ENCODE data around the gene THY1. TPM values are rescaled to one million over a fixed set of nuclear protein-coding genes. Genes with fewer than 3 reads are reported as not detected.

The THY1 gene
- polyA plus RNA-seq, 1 donor from 2014 or later, result 98.3 TPM

DNA sequence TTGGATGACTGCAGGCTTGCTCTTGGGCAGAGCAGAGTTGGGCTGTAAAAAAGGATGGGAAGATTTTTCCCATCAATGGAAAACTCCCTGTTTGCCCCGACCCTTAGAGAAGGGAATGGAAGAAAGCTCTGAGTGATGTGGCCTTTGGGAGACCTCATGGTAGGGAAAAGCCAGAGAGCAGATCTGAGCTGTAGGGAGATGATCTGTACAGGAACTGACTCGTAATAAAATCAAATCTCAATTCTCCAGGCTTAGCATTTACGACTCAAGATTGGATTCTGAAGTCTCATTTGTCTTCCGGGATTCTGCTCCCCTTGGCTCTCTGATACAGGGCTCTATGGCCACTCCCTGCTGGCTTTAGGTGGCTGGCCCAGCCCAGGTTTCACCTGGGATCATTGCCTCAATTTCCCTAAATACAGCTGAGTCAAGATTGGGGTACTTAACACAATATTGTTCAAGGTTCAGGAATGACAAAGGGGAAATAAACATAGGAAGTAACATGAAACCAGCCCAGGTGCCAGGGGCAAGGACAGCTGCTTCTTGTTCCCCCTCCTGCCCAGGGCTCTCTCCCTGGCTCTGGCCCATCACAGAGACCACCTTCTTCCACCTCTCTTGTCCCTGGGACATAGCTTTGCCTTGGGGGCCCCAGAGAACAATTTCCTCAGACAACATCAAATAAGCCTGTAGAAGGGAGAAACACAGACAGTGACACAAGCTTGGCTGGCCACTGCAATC lies 38.4 kb upstream of the THY1 start:
- no peak overlapping the region for H3K4me2 ChIP-seq (ENCODE audit: low read length)
- H3K9ac ChIP-seq (ENCODE audit: low read length), result no peak overlapping the region
- H2AFZ ChIP-seq (ENCODE audit: low read depth, low read length), result no peak overlapping the region

DNA sequence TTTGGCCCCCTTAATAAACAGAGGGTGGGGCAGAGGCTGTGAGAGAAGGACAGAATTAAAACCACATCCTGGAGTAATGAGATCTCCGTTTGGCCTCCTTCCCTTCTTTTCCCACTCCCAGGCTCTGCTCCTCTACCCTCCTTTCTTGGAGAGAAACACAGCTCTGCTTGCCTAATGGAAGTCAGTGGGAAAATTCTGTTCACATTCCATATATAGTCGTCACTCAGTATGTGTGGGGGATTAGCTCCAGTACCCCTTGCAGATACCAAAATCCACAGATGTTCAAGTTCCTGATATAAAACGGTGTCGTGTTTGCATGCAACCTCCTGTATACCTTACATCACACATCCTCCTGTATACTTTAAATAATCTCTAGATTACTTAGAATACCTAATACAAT lies 37.6 kb upstream of the THY1 start:
- Histone ChIP-seq H3K4me2 (ENCODE audit: low read length) (no peak overlapping the region), H3K9me3 (ENCODE audit: low read length) (no peaks in the 10 kb centered on the region), H3K27ac (ENCODE audit: low read length) (no peak overlapping the region), H3K9ac (ENCODE audit: low read length) (no peak overlapping the region), H3K36me3 (ENCODE audit: insufficient read depth, low read length) (no peaks in the 10 kb centered on the region), H3K79me2 (replicated peaks; ENCODE audit: insufficient read depth, low read length) (no peaks in the 10 kb centered on the region), H4K20me1 (ENCODE audit: insufficient read depth) (no peaks in the 10 kb centered on the region), H3K27me3 (ENCODE audit: insufficient read depth, low read depth, low read length) (no peaks in the 10 kb centered on the region), H3F3A (ENCODE audit: insufficient read depth, low read length, poor library complexity, severe bottlenecking) (no peaks in the 10 kb centered on the region), H2AFZ (ENCODE audit: low read depth, low read length) (no peak overlapping the region), H3K9me2 (ENCODE audit: insufficient read depth, low read length) (no peaks in the 10 kb centered on the region), H3K4me3 (ENCODE audit: low read length) (no peak overlapping the region)
- no peak for TF ChIP-seq MXI1 (conservative IDR thresholded peaks at IDR 0.05; ENCODE audit: poor library complexity, severe bottlenecking)
- TF ChIP-seq TAF1 (IDR thresholded peaks at IDR 0.05; ENCODE audit: low read depth), result no peak
- TF ChIP-seq EZH2 (IDR thresholded peaks at IDR 0.05; ENCODE audit: borderline replicate concordance, insufficient read depth, low read length, poor library complexity, severe bottlenecking), result no peak
- TF ChIP-seq, protein P1, sequence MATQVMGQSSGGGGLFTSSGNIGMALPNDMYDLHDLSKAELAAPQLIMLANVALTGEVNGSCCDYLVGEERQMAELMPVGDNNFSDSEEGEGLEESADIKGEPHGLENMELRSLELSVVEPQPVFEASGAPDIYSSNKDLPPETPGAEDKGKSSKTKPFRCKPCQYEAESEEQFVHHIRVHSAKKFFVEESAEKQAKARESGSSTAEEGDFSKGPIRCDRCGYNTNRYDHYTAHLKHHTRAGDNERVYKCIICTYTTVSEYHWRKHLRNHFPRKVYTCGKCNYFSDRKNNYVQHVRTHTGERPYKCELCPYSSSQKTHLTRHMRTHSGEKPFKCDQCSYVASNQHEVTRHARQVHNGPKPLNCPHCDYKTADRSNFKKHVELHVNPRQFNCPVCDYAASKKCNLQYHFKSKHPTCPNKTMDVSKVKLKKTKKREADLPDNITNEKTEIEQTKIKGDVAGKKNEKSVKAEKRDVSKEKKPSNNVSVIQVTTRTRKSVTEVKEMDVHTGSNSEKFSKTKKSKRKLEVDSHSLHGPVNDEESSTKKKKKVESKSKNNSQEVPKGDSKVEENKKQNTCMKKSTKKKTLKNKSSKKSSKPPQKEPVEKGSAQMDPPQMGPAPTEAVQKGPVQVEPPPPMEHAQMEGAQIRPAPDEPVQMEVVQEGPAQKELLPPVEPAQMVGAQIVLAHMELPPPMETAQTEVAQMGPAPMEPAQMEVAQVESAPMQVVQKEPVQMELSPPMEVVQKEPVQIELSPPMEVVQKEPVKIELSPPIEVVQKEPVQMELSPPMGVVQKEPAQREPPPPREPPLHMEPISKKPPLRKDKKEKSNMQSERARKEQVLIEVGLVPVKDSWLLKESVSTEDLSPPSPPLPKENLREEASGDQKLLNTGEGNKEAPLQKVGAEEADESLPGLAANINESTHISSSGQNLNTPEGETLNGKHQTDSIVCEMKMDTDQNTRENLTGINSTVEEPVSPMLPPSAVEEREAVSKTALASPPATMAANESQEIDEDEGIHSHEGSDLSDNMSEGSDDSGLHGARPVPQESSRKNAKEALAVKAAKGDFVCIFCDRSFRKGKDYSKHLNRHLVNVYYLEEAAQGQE (IDR thresholded peaks at IDR 0.05; ENCODE audit: borderline replicate concordance), result no peak
- TF ChIP-seq RAD21 (conservative IDR thresholded peaks at IDR 0.05), result no peak
- TF ChIP-seq EP300 (conservative IDR thresholded peaks at IDR 0.05; ENCODE audit: poor library complexity, severe bottlenecking), result no peak

More for the DNA sequence above, 38.4 kb upstream of the THY1 start:
- Histone ChIP-seq H3K9me3 (ENCODE audit: low read length) (no peaks in the 10 kb centered on the region), H3K27ac (ENCODE audit: low read length) (no peak overlapping the region), H3F3A (ENCODE audit: insufficient read depth, low read length, poor library complexity, severe bottlenecking) (no peaks in the 10 kb centered on the region), H3K4me3 (ENCODE audit: low read length) (no peak overlapping the region), H3K9me2 (ENCODE audit: insufficient read depth, low read length) (no peaks in the 10 kb centered on the region), H3K27me3 (ENCODE audit: insufficient read depth, low read depth, low read length) (no peaks in the 10 kb centered on the region), H4K20me1 (ENCODE audit: insufficient read depth) (no peaks in the 10 kb centered on the region), H3K36me3 (ENCODE audit: insufficient read depth, low read length) (no peaks in the 10 kb centered on the region), H3K79me2 (replicated peaks; ENCODE audit: insufficient read depth, low read length) (no peaks in the 10 kb centered on the region)
- TF ChIP-seq SMC3 (conservative IDR thresholded peaks at IDR 0.05; ENCODE audit: poor library complexity) (no peak), POLR2AphosphoS5 (IDR thresholded peaks at IDR 0.05) (no peak), EZH2 (IDR thresholded peaks at IDR 0.05; ENCODE audit: borderline replicate concordance, insufficient read depth, low read length, poor library complexity, severe bottlenecking) (no peak), RAD21 (conservative IDR thresholded peaks at IDR 0.05) (no peak), EP300 (conservative IDR thresholded peaks at IDR 0.05; ENCODE audit: poor library complexity, severe bottlenecking) (no peak), CTCF (IDR thresholded peaks at IDR 0.05; ENCODE audit: poor library complexity, severe bottlenecking) (no peak), MXI1 (conservative IDR thresholded peaks at IDR 0.05; ENCODE audit: poor library complexity, severe bottlenecking) (no peak)
- TF ChIP-seq, protein P1 (IDR thresholded peaks at IDR 0.05; ENCODE audit: borderline replicate concordance), result no peak
